ENCODE results near the gene SLA2. TPM values are rescaled to one million over a fixed set of nuclear protein-coding genes. Genes with fewer than 3 reads are reported as not detected.

SLA2 gene
- total RNA-seq, 1 experiment from 2014 or later, result 0.51 TPM

DNA sequence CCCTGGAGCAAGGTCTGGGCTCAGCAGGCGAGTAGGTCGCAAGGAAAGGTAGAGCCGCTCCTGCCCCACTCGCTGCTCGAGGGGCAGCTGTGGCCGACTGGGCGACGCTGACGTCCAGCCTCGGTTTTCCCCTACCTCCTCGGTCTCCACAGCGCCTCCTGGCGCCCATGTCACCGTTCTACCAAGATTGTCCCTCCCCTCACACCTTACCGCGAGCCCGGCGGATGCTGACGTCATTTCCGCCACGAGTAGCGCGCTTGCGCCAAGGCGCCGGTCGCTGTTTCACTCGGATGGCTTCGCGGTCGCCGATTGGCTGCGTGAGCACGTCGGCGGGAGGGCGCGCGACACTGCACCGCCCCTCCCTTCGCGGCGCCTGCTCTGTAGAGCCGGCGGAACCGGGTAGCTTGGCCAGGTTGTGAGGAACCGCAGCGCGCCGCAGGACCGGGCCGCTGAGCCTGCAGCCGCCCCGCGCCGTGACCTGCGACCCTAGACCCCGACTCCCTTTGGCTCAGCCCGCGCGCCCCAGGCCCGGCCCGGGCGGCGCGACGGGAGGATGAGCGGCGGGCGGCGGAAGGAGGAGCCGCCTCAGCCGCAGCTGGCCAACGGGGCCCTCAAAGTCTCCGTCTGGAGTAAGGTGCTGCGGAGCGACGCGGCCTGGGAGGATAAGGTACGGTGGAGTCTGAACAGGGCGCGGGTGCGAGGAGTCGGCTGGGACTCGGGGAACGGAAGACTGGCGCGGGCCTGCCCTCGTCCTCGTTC is 40.4 kb downstream of the SLA2 start, which contains the start of gene RAB5IF:
TSS of gene RAB5IF (plus strand) at position 381 of the 759 bp plus-strand sequence. CDS start at position 554, 173 bp downstream.
- no TSS peak for BruUV-seq (replicated peaks)
- intact Hi-C loops (cut with micrococcal nuclease), result loop anchor here (10.0 kb wide), 1 partner anchor 259 kb away; a partner anchor contains a TSS

DNA sequence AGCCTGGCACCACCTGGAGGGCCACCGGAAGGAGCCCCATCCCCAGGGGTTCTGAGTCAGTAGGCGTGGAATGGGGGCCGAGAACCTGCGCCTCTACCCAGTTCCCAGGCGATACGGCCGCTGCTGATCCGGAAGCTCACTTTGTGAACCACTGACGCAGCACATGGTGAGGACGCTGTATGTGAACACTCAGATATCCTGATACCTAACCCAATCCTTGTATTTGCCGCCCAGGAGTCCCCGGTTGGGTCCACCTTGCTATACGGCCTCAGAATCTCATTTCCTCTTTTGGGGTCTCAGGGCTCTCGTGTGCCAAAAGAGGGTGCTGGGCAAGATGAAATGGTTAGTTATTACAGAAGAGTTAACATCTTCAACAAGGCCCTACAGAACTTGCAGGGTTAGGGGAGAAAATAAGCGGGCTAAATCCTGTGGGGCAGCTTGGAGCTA is 41.0 kb downstream of the SLA2 start:
- H3K4me1 ChIP-seq (ENCODE audit: insufficient read depth, low read length), result peaks cover 17% of the 10 kb centered on the region
- TF ChIP-seq EZH2phosphoT487 (IDR thresholded peaks at IDR 0.05; ENCODE audit: borderline replicate concordance, low read length) (no peak), EZH2 (IDR thresholded peaks at IDR 0.05; ENCODE audit: low read length, unreplicated experiment) (no peak)
- TF ChIP-seq, protein P1, sequence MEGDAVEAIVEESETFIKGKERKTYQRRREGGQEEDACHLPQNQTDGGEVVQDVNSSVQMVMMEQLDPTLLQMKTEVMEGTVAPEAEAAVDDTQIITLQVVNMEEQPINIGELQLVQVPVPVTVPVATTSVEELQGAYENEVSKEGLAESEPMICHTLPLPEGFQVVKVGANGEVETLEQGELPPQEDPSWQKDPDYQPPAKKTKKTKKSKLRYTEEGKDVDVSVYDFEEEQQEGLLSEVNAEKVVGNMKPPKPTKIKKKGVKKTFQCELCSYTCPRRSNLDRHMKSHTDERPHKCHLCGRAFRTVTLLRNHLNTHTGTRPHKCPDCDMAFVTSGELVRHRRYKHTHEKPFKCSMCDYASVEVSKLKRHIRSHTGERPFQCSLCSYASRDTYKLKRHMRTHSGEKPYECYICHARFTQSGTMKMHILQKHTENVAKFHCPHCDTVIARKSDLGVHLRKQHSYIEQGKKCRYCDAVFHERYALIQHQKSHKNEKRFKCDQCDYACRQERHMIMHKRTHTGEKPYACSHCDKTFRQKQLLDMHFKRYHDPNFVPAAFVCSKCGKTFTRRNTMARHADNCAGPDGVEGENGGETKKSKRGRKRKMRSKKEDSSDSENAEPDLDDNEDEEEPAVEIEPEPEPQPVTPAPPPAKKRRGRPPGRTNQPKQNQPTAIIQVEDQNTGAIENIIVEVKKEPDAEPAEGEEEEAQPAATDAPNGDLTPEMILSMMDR (conservative IDR thresholded peaks at IDR 0.05; ENCODE audit: low read depth, low read length), result no peak
- TSS peak; percentile 95 for BruUV-seq (replicated peaks)
- H3K4me3 ChIP-seq (ENCODE audit: low read length), result peak overlapping the region; percentile 96
- H3K36me3 ChIP-seq (ENCODE audit: low read depth, low read length), result peaks cover 22% of the 10 kb centered on the region
- no peak overlapping the region for H3K27ac ChIP-seq (ENCODE audit: low read length)
- H3K9me3 ChIP-seq (ENCODE audit: low read length), result no peaks in the 10 kb centered on the region
- intact Hi-C loops (cut with micrococcal nuclease), result loop anchor here (10.0 kb wide), 1 partner anchor 260 kb away; a partner anchor contains a TSS
- peak overlapping the region; percentile 84 for H2AFZ ChIP-seq (ENCODE audit: low read length)
- no peaks in the 10 kb centered on the region for H3K9me2 ChIP-seq (replicated peaks; ENCODE audit: low read length)
- ChIA-PET CTCF (interaction anchor here (0.5 to 1.1 kb wide), 2 partner anchors 37 to 150 kb away, joined by 3 to 4 read pairs; no protein-coding TSS in a partner anchor), POLR2A (ENCODE audit: unreplicated experiment) (no interaction called here)
- no peaks in the 10 kb centered on the region for H3F3A ChIP-seq (ENCODE audit: low read length, unreplicated experiment)
- H3K27me3 ChIP-seq (ENCODE audit: low read length), result no peaks in the 10 kb centered on the region
- no peak for ATAC-seq
- peaks cover 40% of the 10 kb centered on the region for H3K79me2 ChIP-seq (ENCODE audit: low read length)
- H3K4me2 ChIP-seq (ENCODE audit: low read length), result peak overlapping the region; percentile 81
- H3K9ac ChIP-seq (ENCODE audit: low read length), result peak overlapping the region; percentile 58
- DNase-seq, result no peak
- peaks cover 13% of the 10 kb centered on the region for H4K20me1 ChIP-seq (ENCODE audit: low read length)

More for the DNA sequence above, 40.4 kb downstream of the SLA2 start, which contains the start of gene RAB5IF:
- peaks cover 23% of the 10 kb centered on the region for H3K36me3 ChIP-seq (ENCODE audit: low read depth, low read length)
- TF ChIP-seq EZH2phosphoT487 (IDR thresholded peaks at IDR 0.05; ENCODE audit: borderline replicate concordance, low read length), result no peak
- TF ChIP-seq, protein P1 (conservative IDR thresholded peaks at IDR 0.05; ENCODE audit: low read depth, low read length), result peak; percentile 90
- peak within 1 kb of the TSS; percentile 84 for H2AFZ ChIP-seq (ENCODE audit: low read length)
- peaks cover 17% of the 10 kb centered on the region for H3K4me1 ChIP-seq (ENCODE audit: insufficient read depth, low read length)
- ATAC-seq, result peak; percentile 97
- H3K4me2 ChIP-seq (ENCODE audit: low read length), result peak within 1 kb of the TSS; percentile 91
- peak within 1 kb of the TSS; percentile 97 for H3K9ac ChIP-seq (ENCODE audit: low read length)
- POLR2A ChIA-PET (ENCODE audit: unreplicated experiment), result interaction anchor here (0.5 to 0.7 kb wide), 2 partner anchors 114 to 432 kb away, joined by 3 read pairs; no protein-coding TSS in a partner anchor
- DNase-seq, result peak; percentile 100
- H3K27ac ChIP-seq (ENCODE audit: low read length), result peak within 1 kb of the TSS; percentile 38
- H3K79me2 ChIP-seq (ENCODE audit: low read length), result peaks cover 40% of the 10 kb centered on the region
- H3K9me3 ChIP-seq (ENCODE audit: low read length), result no peaks in the 10 kb centered on the region
- no peaks in the 10 kb centered on the region for H3F3A ChIP-seq (ENCODE audit: low read length, unreplicated experiment)
- no peaks in the 10 kb centered on the region for H3K9me2 ChIP-seq (replicated peaks; ENCODE audit: low read length)
- H3K4me3 ChIP-seq (ENCODE audit: low read length), result peak within 1 kb of the TSS; percentile 96
- H4K20me1 ChIP-seq (ENCODE audit: low read length), result peaks cover 13% of the 10 kb centered on the region
- CTCF ChIA-PET, result interaction anchor here (0.5 to 1.1 kb wide), 8 partner anchors 9 to 149 kb away, joined by 3 to 12 read pairs (median 3); no protein-coding TSS in a partner anchor
- no peaks in the 10 kb centered on the region for H3K27me3 ChIP-seq (ENCODE audit: low read length)
